ENCODE measurements around the gene PHLDA2.

Gene PHLDA2

DNA sequence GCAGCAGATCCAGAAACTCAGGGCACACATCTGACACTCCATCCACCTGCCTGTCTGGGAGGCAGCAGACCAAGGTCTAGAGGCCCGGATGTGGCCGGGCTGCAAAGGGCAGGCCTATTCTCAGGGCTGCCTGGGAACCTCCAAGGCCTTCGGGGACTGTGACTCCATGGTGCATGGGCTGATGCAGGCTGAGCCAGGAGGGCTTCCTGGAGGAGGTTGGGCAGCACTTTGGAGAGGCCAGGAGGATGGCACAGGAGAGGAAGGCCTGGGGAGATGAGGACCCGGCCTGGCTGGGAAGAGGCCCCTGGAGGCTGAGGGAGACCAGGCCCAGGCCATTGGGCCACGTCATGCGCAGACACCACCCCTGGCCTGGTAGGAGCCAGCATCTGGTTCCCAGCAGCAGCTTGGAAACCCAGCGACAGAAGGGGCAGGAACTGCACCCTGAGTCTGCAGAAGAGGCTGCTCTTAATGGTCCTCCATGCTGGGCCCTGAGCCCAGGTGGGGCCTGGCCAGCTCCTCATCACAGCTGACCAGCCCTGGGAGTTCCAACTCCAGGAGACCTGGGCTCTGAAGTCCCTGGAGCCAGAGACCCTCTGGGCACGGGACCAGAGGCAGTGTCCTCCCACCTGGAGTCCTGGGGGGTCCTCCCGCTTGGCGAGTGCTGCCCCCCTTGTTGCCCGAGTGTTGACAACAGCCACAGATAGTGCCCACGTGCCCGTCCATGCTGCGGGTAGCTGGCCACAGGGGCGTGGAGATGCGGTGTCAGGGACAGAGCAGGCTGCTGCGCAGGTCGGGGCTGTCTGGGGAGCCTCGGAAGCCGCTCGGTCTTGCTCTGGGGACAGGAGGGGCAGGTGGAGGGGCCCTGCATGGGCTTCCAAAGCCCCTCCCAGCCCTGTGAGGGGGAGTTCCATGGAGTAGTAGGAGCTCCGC lies 5.5 kb downstream of the PHLDA2 start:
- no peak for DNase-seq (ENCODE audit: low read depth)
- H3K4me3 ChIP-seq (replicated peaks; ENCODE audit: low read depth, low read length) = no peak overlapping the region
- TF ChIP-seq, protein P1, sequence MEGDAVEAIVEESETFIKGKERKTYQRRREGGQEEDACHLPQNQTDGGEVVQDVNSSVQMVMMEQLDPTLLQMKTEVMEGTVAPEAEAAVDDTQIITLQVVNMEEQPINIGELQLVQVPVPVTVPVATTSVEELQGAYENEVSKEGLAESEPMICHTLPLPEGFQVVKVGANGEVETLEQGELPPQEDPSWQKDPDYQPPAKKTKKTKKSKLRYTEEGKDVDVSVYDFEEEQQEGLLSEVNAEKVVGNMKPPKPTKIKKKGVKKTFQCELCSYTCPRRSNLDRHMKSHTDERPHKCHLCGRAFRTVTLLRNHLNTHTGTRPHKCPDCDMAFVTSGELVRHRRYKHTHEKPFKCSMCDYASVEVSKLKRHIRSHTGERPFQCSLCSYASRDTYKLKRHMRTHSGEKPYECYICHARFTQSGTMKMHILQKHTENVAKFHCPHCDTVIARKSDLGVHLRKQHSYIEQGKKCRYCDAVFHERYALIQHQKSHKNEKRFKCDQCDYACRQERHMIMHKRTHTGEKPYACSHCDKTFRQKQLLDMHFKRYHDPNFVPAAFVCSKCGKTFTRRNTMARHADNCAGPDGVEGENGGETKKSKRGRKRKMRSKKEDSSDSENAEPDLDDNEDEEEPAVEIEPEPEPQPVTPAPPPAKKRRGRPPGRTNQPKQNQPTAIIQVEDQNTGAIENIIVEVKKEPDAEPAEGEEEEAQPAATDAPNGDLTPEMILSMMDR (IDR thresholded peaks at IDR 0.05; ENCODE audit: low read length, missing control alignments) = no peak

DNA sequence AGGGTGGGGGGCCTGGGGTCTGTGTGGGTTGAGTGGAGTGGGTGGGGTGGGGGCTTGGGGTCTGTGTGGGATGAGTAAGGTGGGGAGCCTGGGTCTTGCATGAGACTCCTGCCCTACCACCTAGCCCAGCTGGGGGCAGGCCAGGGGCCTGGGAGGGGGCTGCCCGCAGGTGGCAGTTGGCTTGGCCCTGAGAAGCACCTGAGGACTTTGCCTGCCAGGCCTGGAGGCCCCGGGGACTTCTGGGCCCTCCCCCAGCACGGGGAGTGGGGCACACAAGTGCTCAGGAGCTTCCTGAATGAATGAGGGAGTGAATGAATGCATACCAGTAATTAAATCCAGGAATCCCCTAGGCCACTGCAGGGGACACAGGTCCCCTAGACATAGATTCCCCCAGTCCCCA lies 6.6 kb downstream of the PHLDA2 start:
- no peak for DNase-seq (ENCODE audit: low read depth)
- TF ChIP-seq, protein P1 (IDR thresholded peaks at IDR 0.05; ENCODE audit: low read length, missing control alignments) = no peak
- no peak overlapping the region for H3K4me3 ChIP-seq (replicated peaks; ENCODE audit: low read depth, low read length)

DNA sequence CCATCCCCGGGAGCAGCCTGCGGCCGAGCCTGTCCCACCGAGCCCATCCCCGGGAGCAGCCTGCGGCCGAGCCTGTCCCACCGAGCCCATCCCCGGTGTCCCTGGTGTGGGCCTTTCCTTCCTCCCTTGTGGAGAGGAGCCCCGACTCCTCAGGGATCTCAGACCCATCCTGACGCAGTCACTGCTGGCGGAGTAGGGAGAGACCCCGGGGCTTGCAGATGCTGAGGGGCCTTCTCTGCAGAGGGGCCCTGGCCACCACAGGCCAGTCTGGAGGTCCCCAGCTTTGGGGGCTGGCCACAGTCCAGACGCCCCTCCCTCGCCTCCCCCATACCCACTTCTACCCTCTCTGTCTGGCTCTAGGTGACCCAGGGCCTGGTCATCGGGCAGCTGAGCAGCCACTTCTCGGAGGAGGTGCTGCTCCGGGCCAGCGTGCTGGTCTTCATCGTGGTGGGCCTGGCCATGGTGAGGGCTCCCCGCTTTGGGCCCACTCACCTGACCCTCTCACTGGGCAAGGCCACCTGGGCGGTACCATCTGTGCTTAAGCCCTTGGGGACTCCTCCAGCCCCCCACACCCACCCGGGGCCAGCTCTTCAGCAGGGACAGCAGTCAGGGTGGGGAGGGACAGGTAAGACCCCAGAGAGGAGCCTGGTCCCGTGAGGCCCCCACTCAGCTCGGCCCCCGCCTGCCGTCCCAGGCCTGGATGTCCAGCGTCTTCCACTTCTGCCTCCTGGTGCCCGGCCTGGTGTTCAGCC lies 7.3 kb downstream of the PHLDA2 start:
- DNase-seq (ENCODE audit: low read depth) = no peak
- TF ChIP-seq, protein P1 (IDR thresholded peaks at IDR 0.05; ENCODE audit: low read length, missing control alignments) = no peak
- no peak overlapping the region for H3K4me3 ChIP-seq (replicated peaks; ENCODE audit: low read depth, low read length)

DNA sequence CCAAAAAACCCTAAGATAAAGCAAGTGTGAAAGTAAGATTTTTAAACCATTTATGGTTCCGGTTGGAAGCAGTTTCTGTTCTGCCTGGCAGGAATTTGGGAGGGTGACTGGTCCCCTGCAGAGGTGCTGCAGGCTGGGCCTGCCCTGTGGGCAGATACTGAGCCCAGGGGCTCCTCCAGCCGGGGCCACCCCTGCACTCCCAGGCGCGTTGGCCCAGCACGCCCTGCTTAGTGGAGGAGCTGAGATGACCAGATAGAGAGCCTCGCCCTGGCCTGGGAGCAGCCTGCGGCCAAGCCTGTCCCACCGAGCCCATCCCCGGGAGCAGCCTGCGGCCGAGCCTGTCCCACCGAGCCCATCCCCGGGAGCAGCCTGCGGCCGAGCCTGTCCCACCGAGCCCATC lies 8.0 kb downstream of the PHLDA2 start:
- DNase-seq (ENCODE audit: low read depth) = no peak
- TF ChIP-seq, protein P1 (IDR thresholded peaks at IDR 0.05; ENCODE audit: low read length, missing control alignments) = no peak
- H3K4me3 ChIP-seq (replicated peaks; ENCODE audit: low read depth, low read length) = no peak overlapping the region

DNA sequence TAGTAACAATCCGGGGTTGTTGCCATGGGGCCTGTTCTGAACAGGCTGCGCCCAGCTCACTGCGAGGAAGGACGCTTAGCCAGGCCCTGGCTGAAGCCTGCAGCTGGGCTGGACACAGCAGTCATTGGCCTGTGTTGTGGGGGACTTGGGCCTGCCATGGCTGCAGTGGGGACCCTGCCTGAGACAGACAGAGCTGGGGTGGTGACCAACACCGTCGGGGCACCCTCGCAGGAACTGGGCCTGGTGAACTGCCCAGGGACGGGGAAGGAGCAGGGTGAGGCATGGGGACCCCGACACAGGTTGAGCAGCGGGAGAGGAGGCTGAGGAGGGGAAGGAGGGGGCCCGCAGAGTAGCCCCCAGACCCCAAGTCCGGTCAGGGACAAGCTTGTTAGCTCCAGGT lies 8.9 kb downstream of the PHLDA2 start:
- TF ChIP-seq, protein P1 (IDR thresholded peaks at IDR 0.05; ENCODE audit: low read length, missing control alignments) = no peak
- no peak overlapping the region for H3K4me3 ChIP-seq (replicated peaks; ENCODE audit: low read depth, low read length)
- DNase-seq (ENCODE audit: low read depth) = no peak

DNA sequence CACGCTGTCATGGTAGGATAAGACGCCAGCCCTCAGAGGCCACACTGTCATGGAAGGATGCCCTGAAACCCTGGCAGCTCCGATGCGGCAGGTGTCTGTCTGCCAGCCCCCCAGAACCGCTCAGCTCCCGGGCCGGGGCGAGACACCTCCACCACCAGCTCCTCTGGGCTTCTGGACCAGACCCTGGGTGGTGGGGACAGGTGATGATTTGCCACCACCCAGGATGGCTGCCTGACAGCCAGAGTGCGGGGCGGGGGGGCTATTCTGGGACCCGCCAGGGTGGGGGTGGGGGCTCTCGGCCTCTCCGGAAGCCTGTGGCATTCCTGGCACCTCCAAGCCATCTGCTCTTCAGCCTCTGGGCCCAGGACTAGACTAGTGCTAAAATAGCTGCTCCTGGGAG lies 9.4 kb downstream of the PHLDA2 start:
- H3K4me3 ChIP-seq (replicated peaks; ENCODE audit: low read depth, low read length) = no peak overlapping the region
- no peak for DNase-seq (ENCODE audit: low read depth)
- TF ChIP-seq, protein P1 (IDR thresholded peaks at IDR 0.05; ENCODE audit: low read length, missing control alignments) = no peak
